Measurements from ENCODE around the gene C1orf21. TPM values are rescaled to one million over a fixed set of nuclear protein-coding genes. Genes with fewer than 3 reads are reported as not detected.

The C1orf21 gene
- total RNA-seq, 4 donors from 2014 or later, result 31.6 to 121 (median 38.0) TPM

DNA sequence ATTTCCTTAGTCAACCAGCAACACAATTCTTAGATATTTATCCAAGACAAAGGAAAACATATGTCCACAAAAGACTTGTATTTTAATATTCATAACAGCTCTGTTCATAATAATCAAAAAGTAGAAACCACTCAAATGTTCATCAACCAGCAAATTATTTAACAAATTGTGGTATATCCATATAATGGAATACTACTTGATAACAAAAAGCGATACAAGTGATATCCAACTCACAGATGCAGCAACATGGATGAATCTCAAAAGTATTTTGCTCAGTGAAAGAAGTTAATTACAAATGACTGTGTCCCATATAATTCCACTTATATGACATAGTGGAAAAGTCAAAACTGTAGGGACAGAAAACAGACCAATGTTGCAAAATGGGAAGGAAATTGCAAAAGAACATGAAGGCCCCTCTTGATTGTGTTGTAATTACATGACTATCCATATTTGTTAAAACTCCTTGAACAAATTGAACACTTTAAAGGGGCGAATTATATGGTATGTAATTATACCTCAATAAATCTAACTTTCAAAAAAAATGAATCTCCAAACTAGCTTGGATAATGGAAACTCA lies 250.9 kb downstream of the C1orf21 start:
- no peak for TF ChIP-seq CTCF (IDR thresholded peaks at IDR 0.05; ENCODE audit: low read depth)

GRCh38 chr1:184639205-184639604 lies 252.4 kb downstream of the C1orf21 start:
- no peak for TF ChIP-seq CTCF (IDR thresholded peaks at IDR 0.05; ENCODE audit: low read depth)

GRCh38 chr1:184640505-184640904 lies 253.7 kb downstream of the C1orf21 start:
- TF ChIP-seq CTCF (IDR thresholded peaks at IDR 0.05; ENCODE audit: low read depth), result no peak

GRCh38 chr1:184641894-184642293 lies 255.1 kb downstream of the C1orf21 start:
- TF ChIP-seq CTCF (IDR thresholded peaks at IDR 0.05; ENCODE audit: low read depth), result no peak

GRCh38 chr1:184643661-184644060 lies 256.8 kb downstream of the C1orf21 start:
- TF ChIP-seq CTCF (IDR thresholded peaks at IDR 0.05; ENCODE audit: low read depth), result no peak

DNA sequence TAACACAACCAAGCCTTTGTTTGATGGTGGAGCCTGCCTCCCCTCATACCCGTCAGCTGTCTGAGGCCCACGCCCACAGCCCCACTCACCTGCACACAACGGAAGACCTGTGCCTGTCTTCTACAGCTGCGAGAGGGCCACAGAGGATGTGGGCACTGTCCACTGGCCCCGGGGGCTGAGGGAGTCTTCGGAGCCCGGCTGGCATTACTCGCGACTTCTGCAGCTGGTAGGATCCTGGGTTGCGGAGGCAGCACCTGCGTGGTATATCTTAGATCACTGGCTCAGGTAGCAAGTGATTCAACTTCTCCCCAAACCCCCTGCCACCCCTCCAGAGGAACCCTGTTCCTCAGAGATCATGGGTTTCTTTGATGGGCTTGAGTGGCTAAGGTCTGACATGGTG lies 257.9 kb downstream of the C1orf21 start:
- no peak for TF ChIP-seq CTCF (IDR thresholded peaks at IDR 0.05; ENCODE audit: low read depth)

DNA sequence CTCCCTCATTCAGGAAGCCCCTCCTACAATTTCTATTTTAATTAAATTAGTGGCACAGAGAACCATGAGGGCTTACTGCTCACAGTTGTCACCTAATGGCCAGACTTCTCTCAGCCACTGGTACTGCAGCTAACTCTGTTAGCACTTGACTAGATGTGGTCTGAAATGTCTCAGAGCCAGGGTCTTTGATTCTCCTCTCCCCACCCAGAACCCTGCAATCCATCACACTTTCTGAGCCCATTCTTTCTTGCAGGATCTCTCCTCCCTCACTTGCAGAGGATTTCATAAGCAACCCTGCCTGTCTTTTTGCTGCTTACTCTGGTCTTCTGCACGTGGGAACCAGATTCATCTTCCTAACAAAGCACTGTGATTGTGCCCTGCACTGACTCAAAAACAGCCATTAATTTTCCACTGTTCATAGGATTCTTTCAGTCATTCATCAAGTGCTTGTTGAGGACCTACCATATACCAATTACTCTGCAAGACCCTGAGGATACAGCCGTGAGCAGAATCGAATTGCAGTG lies 259.4 kb downstream of the C1orf21 start:
- TF ChIP-seq CTCF (IDR thresholded peaks at IDR 0.05; ENCODE audit: low read depth), result no peak
